DLD1 (cell line): ENCODE data around the gene NUDT5.

Source experiments
- in situ Hi-C: cut with HindIII; loops from 2 replicates; pipeline ENCODE4 v1.10.0; 2017; ENCODE audit warnings: low sequenced_read_pairs

The NUDT5 gene

GRCh38 chr10:12165999-12166775 lies 29.5 kb downstream of the NUDT5 start:
- in situ Hi-C loops, result no loop called here

- in situ Hi-C loops, result no loop called here
Observed at GRCh38 chr10:12165036-12165435, 30.7 kb downstream of the NUDT5 start.

GRCh38 chr10:12164085-12164484 lies 31.6 kb downstream of the NUDT5 start:
- in situ Hi-C loops, result loop anchor here (5.0 kb wide), 1 partner anchor 38 kb away; no protein-coding TSS in a partner anchor

- in situ Hi-C loops, result loop anchor here (5.0 kb wide), 1 partner anchor 39 kb away; no protein-coding TSS in a partner anchor
Observed at GRCh38 chr10:12162927-12163326, 32.8 kb downstream of the NUDT5 start.

- in situ Hi-C loops, result loop anchor here (5.0 kb wide), 1 partner anchor 42 kb away; no protein-coding TSS in a partner anchor
Observed at GRCh38 chr10:12160664-12161063, 35.0 kb downstream of the NUDT5 start.

- in situ Hi-C loops, result no loop called here
Observed at GRCh38 chr10:12158111-12158510, 37.6 kb downstream of the NUDT5 start.

GRCh38 chr10:12156367-12157123 lies 39.1 kb downstream of the NUDT5 start:
- in situ Hi-C loops, result no loop called here

GRCh38 chr10:12154516-12154915 lies 41.2 kb downstream of the NUDT5 start:
- in situ Hi-C loops, result no loop called here

- in situ Hi-C loops, result no loop called here
Observed at GRCh38 chr10:12150163-12150562, 45.5 kb downstream of the NUDT5 start.

- in situ Hi-C loops, result no loop called here
Observed at GRCh38 chr10:12144538-12144937, 51.2 kb downstream of the NUDT5 start.

GRCh38 chr10:12140038-12140437 lies 55.7 kb downstream of the NUDT5 start:
- in situ Hi-C loops, result no loop called here

- in situ Hi-C loops, result no loop called here
Observed at GRCh38 chr10:12135631-12136030, 60.1 kb downstream of the NUDT5 start.

- in situ Hi-C loops, result no loop called here
Observed at GRCh38 chr10:12130237-12130872, 65.3 kb downstream of the NUDT5 start.

GRCh38 chr10:12129222-12130111 lies 66.2 kb downstream of the NUDT5 start, which contains the start of gene SEC61A2:
Gene SEC61A2 (plus strand): TSS chr10:12129677. CDS start chr10:12129788, 111 bp downstream.
- in situ Hi-C loops, result no loop called here

- in situ Hi-C loops, result no loop called here
Observed at GRCh38 chr10:12121673-12122072, 74.0 kb downstream of the NUDT5 start.
